ENCODE measurements around the gene MKI67.

MKI67 gene

GRCh38 chr10:128077155-128077875, 48.9 kb downstream of the MKI67 start:
- Histone ChIP-seq H2AFZ (ENCODE audit: low read length) (no peak overlapping the region), H3K9me3 (replicated peaks in 1 of 2; ENCODE audit: control insufficient read depth in 2 of 2, insufficient read depth in 1 of 2, low read depth in 1 of 2, low read length in 2 of 2) (no peaks in the 10 kb centered on the region), H3K18ac (ENCODE audit: low read length) (peak overlapping the region; percentile 22), H3K27me3 (ENCODE audit: control insufficient read depth in 3 of 3, insufficient read depth in 3 of 3, low read depth in 1 of 3, low read length in 3 of 3) (peaks cover 0 to 10% (median 2%) of the 10 kb centered on the region in 3 experiments), H2BK12ac (ENCODE audit: low read length) (no peak overlapping the region), H3K4me3 (ENCODE audit: low read length in 2 of 2) (no peak overlapping the region), H3K4ac (ENCODE audit: low read length) (no peak overlapping the region), H3K23ac (ENCODE audit: low read depth, low read length, poor library complexity) (no peak overlapping the region), H3K14ac (ENCODE audit: low read length) (no peak overlapping the region), H3K4me1 (ENCODE audit: control insufficient read depth in 2 of 2, insufficient read depth in 1 of 2, low read depth in 1 of 2, low read length in 2 of 2) (no peaks in the 10 kb centered on the region), H4K8ac (ENCODE audit: low read depth, low read length) (no peak overlapping the region), H2BK5ac (ENCODE audit: low read length) (no peak overlapping the region), H3K36me3 (replicated peaks in 1 of 2; ENCODE audit: control insufficient read depth in 2 of 2, insufficient read depth in 2 of 2, low read length in 2 of 2) (no peaks in the 10 kb centered on the region), H3K27ac (replicated peaks; ENCODE audit: low read length) (no peak overlapping the region), H2BK15ac (ENCODE audit: low read length) (no peak overlapping the region), H3K79me1 (ENCODE audit: low read depth, low read length) (peaks cover 2% of the 10 kb centered on the region), H3K4me2 (ENCODE audit: insufficient read depth, low read length, poor library complexity, severe bottlenecking) (no peak overlapping the region), H3K9ac (ENCODE audit: low read depth, low read length, poor library complexity) (no peak overlapping the region), H4K91ac (ENCODE audit: low read depth, low read length, poor library complexity) (no peak overlapping the region), H2AK5ac (ENCODE audit: low read depth, low read length) (peak overlapping the region; percentile 43), H2BK120ac (ENCODE audit: low read depth, low read length) (no peak overlapping the region)
- no peak for DNase-seq (ENCODE audit: low spot score)
- no CpG with 5 or more reads among the region's 21 CpGs for WGBS, 2 donors (ENCODE audit: extremely low coverage in 2 of 2, insufficient read length in 2 of 2, insufficient replicate concordance in 1 of 2)

GRCh38 chr10:128074589-128074988, 51.6 kb downstream of the MKI67 start:
- no peak for DNase-seq (ENCODE audit: low spot score)
- Histone ChIP-seq H3K9me3 (replicated peaks in 1 of 2; ENCODE audit: control insufficient read depth in 2 of 2, insufficient read depth in 1 of 2, low read depth in 1 of 2, low read length in 2 of 2) (no peaks in the 10 kb centered on the region), H3K4me2 (ENCODE audit: insufficient read depth, low read length, poor library complexity, severe bottlenecking) (no peak overlapping the region), H3K27me3 (ENCODE audit: control insufficient read depth in 3 of 3, insufficient read depth in 3 of 3, low read depth in 1 of 3, low read length in 3 of 3) (peaks cover 0 to 6% (median 0%) of the 10 kb centered on the region in 3 experiments), H4K91ac (ENCODE audit: low read depth, low read length, poor library complexity) (no peak overlapping the region), H2AFZ (ENCODE audit: low read length) (no peak overlapping the region), H3K4ac (ENCODE audit: low read length) (no peak overlapping the region), H2BK5ac (ENCODE audit: low read length) (no peak overlapping the region), H4K8ac (ENCODE audit: low read depth, low read length) (no peak overlapping the region), H3K27ac (replicated peaks; ENCODE audit: low read length) (no peak overlapping the region), H3K36me3 (replicated peaks in 1 of 2; ENCODE audit: control insufficient read depth in 2 of 2, insufficient read depth in 2 of 2, low read length in 2 of 2) (no peaks in the 10 kb centered on the region), H2AK5ac (ENCODE audit: low read depth, low read length) (no peak overlapping the region), H3K9ac (ENCODE audit: low read depth, low read length, poor library complexity) (no peak overlapping the region), H3K4me3 (ENCODE audit: low read length in 2 of 2) (no peak overlapping the region), H3K79me1 (ENCODE audit: low read depth, low read length) (peaks cover 2% of the 10 kb centered on the region), H3K18ac (ENCODE audit: low read length) (no peak overlapping the region), H3K14ac (ENCODE audit: low read length) (no peak overlapping the region), H3K23ac (ENCODE audit: low read depth, low read length, poor library complexity) (no peak overlapping the region), H2BK120ac (ENCODE audit: low read depth, low read length) (no peak overlapping the region), H3K4me1 (ENCODE audit: control insufficient read depth in 2 of 2, insufficient read depth in 1 of 2, low read depth in 1 of 2, low read length in 2 of 2) (no peaks in the 10 kb centered on the region), H2BK15ac (ENCODE audit: low read length) (no peak overlapping the region), H2BK12ac (ENCODE audit: low read length) (no peak overlapping the region)
- no CpG with 5 or more reads among the region's 5 CpGs for WGBS, 2 donors (ENCODE audit: extremely low coverage in 2 of 2, insufficient read length in 2 of 2, insufficient replicate concordance in 1 of 2)

DNA sequence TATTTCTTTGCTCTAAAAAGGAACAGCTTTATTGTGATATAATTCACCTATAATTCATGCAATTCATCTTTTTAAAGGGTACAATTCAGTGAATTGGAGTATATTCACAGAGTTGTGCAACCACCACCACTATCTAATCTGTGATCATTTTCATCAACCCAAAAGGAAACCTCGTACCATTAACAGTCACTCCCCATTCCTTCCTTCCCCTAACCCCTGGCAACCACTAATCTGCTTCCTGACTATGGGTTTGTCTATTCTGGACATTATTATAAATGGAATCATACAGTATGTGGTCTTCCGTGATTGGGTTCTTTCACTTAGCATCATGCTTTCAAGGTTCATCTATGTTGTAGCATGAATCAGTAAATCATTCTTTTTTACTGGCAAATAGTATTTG, 52.3 kb downstream of the MKI67 start:
- Histone ChIP-seq H4K8ac (ENCODE audit: low read depth, low read length) (no peak overlapping the region), H3K14ac (ENCODE audit: low read length) (no peak overlapping the region), H2AK5ac (ENCODE audit: low read depth, low read length) (no peak overlapping the region), H3K18ac (ENCODE audit: low read length) (no peak overlapping the region), H3K9ac (ENCODE audit: low read depth, low read length, poor library complexity) (no peak overlapping the region), H3K4ac (ENCODE audit: low read length) (no peak overlapping the region), H2BK5ac (ENCODE audit: low read length) (no peak overlapping the region), H3K4me3 (ENCODE audit: low read length in 2 of 2) (no peak overlapping the region), H3K27me3 (ENCODE audit: control insufficient read depth in 3 of 3, insufficient read depth in 3 of 3, low read depth in 1 of 3, low read length in 3 of 3) (peaks cover 0 to 3% (median 0%) of the 10 kb centered on the region in 3 experiments), H3K27ac (replicated peaks; ENCODE audit: low read length) (no peak overlapping the region), H2BK15ac (ENCODE audit: low read length) (no peak overlapping the region), H2BK120ac (ENCODE audit: low read depth, low read length) (no peak overlapping the region), H4K91ac (ENCODE audit: low read depth, low read length, poor library complexity) (no peak overlapping the region), H2BK12ac (ENCODE audit: low read length) (no peak overlapping the region), H3K4me1 (ENCODE audit: control insufficient read depth in 2 of 2, insufficient read depth in 1 of 2, low read depth in 1 of 2, low read length in 2 of 2) (no peaks in the 10 kb centered on the region), H2AFZ (ENCODE audit: low read length) (no peak overlapping the region), H3K23ac (ENCODE audit: low read depth, low read length, poor library complexity) (no peak overlapping the region), H3K9me3 (replicated peaks in 1 of 2; ENCODE audit: control insufficient read depth in 2 of 2, insufficient read depth in 1 of 2, low read depth in 1 of 2, low read length in 2 of 2) (no peaks in the 10 kb centered on the region), H3K79me1 (ENCODE audit: low read depth, low read length) (peaks cover 2% of the 10 kb centered on the region), H3K36me3 (replicated peaks in 1 of 2; ENCODE audit: control insufficient read depth in 2 of 2, insufficient read depth in 2 of 2, low read length in 2 of 2) (no peaks in the 10 kb centered on the region), H3K4me2 (ENCODE audit: insufficient read depth, low read length, poor library complexity, severe bottlenecking) (no peak overlapping the region)
- DNase-seq (ENCODE audit: low spot score): no peak
- WGBS, 2 donors (ENCODE audit: extremely low coverage in 2 of 2, insufficient read length in 2 of 2, insufficient replicate concordance in 1 of 2): no CpG with 5 or more reads among the region's 2 CpGs

DNA sequence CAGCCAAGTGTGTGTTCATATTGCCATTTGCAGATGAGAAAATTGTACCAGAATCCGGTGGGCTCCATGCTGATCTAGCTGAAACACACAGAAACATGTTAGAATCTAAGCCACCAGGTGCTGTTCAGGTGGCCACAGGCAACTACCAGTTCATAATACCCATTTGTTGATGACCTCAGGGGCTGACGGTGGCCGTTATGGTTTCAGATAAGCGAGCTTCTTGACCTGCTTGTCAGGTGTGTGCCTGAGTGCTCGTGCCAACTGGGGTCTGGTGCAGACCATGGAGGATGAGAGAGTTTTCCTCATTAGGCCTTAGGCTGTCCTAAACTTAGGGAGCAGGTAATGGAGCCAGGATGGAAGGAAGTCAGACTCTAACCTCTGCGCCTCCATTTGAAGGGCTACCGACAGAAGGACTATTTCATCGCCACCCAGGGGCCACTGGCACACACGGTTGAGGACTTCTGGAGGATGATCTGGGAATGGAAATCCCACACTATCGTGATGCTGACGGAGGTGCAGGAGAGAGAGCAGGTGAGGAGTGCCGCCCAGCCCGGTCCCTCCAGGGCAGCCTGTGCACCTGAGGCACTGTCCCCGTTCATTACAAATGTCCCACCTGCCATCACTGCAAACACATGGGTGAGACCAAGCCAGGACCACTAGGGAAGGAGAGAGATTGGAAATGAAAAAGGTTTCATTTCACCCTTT, 53.1 kb downstream of the MKI67 start:
- no peak overlapping the region for H4K8ac ChIP-seq (ENCODE audit: low read depth, low read length)
- no peak overlapping the region for H3K27ac ChIP-seq (replicated peaks; ENCODE audit: low read length)
- H3K23ac ChIP-seq (ENCODE audit: low read depth, low read length, poor library complexity): no peak overlapping the region
- no peak overlapping the region for H3K14ac ChIP-seq (ENCODE audit: low read length)
- H3K4me1 ChIP-seq (ENCODE audit: control insufficient read depth in 2 of 2, insufficient read depth in 1 of 2, low read depth in 1 of 2, low read length in 2 of 2): no peaks in the 10 kb centered on the region
- H3K4ac ChIP-seq (ENCODE audit: low read length): no peak overlapping the region
- WGBS, 2 donors (ENCODE audit: extremely low coverage in 2 of 2, insufficient read length in 2 of 2, insufficient replicate concordance in 1 of 2): no CpG with 5 or more reads among the region's 14 CpGs
- H3K9ac ChIP-seq (ENCODE audit: low read depth, low read length, poor library complexity): no peak overlapping the region
- H3K18ac ChIP-seq (ENCODE audit: low read length): no peak overlapping the region
- DNase-seq (ENCODE audit: low spot score): no peak
- H3K9me3 ChIP-seq (replicated peaks in 1 of 2; ENCODE audit: control insufficient read depth in 2 of 2, insufficient read depth in 1 of 2, low read depth in 1 of 2, low read length in 2 of 2): no peaks in the 10 kb centered on the region
- H2AK5ac ChIP-seq (ENCODE audit: low read depth, low read length): no peak overlapping the region
- H3K27me3 ChIP-seq (ENCODE audit: control insufficient read depth in 3 of 3, insufficient read depth in 3 of 3, low read depth in 1 of 3, low read length in 3 of 3): peaks cover 0 to 3% (median 0%) of the 10 kb centered on the region in 3 experiments
- peaks cover under 1% of the 10 kb centered on the region for H3K79me1 ChIP-seq (ENCODE audit: low read depth, low read length)
- no peak overlapping the region for H2BK15ac ChIP-seq (ENCODE audit: low read length)
- H2BK12ac ChIP-seq (ENCODE audit: low read length): no peak overlapping the region
- no peak overlapping the region for H2AFZ ChIP-seq (ENCODE audit: low read length)
- H4K91ac ChIP-seq (ENCODE audit: low read depth, low read length, poor library complexity): no peak overlapping the region
- H2BK120ac ChIP-seq (ENCODE audit: low read depth, low read length): no peak overlapping the region
- H2BK5ac ChIP-seq (ENCODE audit: low read length): no peak overlapping the region
- H3K4me3 ChIP-seq (ENCODE audit: low read length in 2 of 2): no peak overlapping the region
- no peaks in the 10 kb centered on the region for H3K36me3 ChIP-seq (replicated peaks in 1 of 2; ENCODE audit: control insufficient read depth in 2 of 2, insufficient read depth in 2 of 2, low read length in 2 of 2)
- no peak overlapping the region for H3K4me2 ChIP-seq (ENCODE audit: insufficient read depth, low read length, poor library complexity, severe bottlenecking)
